HG03571 (cell line): ENCODE measurements around the gene TMEM53.
"Not testable (repeated sequence)": the region's sequence is repeated elsewhere in the genome, so short reads cannot be mapped to it uniquely, and the experiment has no call there.

Experiments
- ATAC-seq: cut with Tn5 transposase; IDR thresholded peaks from one replicate; pipeline ENCODE4 v1.9.1; 2021; ENCODE audit not compliant: unreplicated experiment

TMEM53 gene

DNA sequence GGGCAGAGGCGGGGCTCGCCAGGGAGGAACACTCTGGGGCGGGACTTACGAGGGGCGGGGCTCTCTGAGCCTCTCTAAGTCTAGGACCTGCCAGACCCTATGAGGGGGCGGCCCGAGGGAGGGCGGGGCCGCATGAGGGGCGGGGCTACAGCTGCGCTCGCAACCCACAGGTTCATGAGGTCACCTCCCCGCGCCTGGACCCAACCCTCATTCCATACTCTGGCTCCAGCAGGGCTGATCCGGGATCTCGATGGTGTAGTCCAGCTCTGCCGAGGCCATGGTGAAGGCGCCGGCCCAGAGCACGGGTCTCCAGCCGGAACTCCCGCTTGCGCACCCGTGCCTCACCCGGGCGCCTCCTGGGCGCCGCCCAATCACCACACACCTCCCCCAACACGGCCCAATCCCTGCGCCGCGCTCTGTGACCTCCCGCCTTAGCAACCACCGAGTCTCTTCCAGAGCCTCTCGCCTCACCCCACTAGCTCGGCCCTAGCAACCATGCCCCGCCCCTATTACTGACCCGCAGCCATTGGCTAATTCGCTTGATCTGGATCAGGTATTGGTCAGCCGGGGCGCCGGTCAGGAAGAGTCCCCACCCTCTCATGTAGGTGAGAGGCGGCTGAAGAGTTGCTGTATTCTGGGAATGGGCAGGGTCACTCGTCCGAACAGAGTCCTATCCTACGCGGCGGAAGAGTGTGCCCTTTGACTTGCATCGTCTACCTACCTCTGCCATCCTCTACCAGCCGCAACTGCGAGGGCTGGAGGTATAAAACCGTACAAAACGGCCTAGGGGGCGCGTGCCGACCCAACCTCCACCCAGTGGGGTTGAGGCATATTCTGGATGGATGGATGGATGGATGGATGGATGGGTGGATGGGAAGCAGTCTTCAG is at the start of gene TMEM53, which contains the start of gene ARMH1:
TSS of gene TMEM53 (minus strand) at position 369 of the 888 bp plus-strand sequence. CDS start at position 279, 90 bp downstream.
TSS of gene ARMH1 (plus strand) at position 602 of the 888 bp plus-strand sequence. CDS start 14,984 bp downstream, outside the sequence.
- peak; percentile 87 for ATAC-seq

DNA sequence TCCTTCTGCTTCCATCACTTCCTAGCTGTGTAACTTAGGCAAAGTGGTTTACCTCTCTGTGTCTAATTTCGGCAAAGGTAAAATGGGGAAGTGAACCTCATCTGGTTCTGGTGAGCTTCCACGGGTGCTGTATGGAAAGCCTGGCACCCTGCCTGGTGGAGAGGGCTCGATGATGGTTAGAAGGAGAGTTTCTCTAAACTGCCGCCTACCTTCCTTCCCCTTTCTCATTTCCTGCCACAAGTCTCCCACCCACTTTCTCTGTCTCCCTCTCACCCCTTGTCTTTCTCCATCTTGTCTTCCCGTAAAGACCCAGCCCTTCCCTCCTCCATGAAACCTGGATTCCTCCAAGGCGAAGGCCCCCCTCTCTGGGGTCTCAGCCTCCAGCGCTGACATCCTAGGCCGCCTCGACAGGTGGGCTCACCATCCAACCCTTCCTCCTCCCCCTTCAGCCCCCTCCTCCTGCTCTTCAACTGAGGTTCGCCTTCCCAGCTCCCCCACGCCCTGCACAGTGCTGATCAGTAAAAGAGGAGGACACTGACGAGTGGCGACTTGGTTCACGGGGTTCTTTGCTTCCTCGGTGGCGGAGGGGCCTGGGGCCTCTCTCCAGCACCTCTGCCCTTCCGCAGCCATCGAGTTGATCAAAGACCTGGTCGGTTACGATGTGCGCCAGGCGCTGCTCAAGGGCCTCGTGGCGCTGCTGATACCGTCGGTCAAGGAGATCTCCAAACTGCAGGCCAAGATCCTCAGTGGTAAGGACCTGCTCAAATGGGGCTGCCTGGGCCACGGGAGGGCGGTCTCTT is 49.4 kb upstream of the TMEM53 start:
- ATAC-seq, result no peak

DNA sequence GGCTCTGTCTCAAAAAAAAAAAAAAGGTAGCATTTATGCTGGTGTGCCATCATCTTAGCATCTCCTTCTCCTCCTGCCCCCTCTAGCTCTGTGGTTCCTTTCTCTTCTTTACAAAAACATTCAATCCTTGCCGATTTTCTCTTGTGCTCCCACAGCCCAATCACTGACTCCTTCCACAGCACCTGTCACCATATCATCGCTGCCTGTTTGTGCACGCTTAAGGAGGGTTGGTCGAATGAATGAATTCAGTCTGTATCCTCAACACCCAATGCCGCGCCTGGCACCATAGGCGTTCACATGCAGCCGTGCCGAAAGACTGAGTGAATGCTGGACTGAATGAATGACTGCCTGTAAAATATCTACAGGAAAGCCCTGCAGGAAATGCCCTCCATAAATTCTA is 48.8 kb upstream of the TMEM53 start:
- ATAC-seq, result no peak

GRCh38 chr1:44721485-44722361 is 47.4 kb upstream of the TMEM53 start:
- ATAC-seq, result peak; percentile 60

GRCh38 chr1:44720281-44720680 is 46.0 kb upstream of the TMEM53 start:
- ATAC-seq, result no peak

GRCh38 chr1:44719318-44719717 is 45.0 kb upstream of the TMEM53 start:
- ATAC-seq, result no peak

DNA sequence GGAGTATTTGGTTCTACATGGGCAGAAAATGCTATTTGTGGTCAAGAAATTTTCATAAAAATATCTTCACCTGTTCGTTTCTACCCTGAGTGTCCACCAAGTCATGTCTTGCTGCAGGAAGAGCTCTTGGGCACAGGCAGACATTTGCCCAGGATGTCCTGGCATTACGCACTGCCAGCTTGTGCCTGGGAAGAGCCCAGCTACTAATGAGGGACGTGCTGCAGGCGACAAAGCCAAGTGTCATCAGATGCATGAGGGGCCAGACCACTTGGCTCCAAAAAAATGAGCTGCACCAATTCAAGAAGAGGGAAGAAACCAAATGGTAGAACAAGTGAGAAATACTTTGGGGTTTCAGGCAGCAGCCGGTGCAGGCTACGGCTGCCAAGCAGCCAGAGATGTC is 43.8 kb upstream of the TMEM53 start:
- no peak for ATAC-seq

DNA sequence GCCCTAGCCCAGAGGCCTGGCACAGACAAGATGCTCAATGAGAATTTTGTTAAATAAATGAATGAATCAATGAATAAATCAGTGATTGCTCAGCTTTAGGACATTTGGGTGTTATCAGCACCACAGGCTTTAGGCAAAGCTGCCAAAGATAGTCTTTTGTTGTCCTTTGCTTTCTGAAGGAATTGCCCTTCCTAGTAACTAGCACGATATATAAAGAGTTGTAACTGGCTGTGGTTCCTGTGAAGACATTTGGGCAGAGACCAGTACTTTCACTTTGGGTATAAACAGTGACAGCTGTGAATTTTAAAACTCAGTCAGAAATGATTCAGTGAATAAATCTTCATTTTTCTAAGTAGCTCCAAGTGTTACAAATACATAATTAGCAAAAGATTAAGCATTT is 43.4 kb upstream of the TMEM53 start:
- ATAC-seq, result no peak

DNA sequence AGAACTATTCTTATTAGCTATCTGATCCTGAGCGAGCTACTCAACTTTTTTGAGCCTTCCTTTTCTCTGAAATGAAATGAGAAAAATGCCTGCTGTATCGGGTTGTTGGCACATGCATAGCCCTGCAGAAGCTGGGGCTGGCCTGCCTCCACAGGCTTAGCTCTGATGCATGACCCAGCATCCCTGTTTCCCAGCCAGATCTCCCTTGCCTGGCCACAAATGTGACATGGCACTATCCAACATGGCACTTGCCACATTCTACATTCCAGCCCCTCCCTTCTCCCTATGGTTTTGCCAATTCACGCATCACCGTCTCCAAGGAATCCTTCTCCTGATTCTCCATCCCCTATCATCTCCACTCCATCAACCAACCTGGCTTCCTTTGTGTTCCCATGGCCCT is 42.9 kb upstream of the TMEM53 start:
- no peak for ATAC-seq

- ATAC-seq, result no peak
Measured at GRCh38 chr1:44714944-44715571, 40.8 kb upstream of the TMEM53 start.

DNA sequence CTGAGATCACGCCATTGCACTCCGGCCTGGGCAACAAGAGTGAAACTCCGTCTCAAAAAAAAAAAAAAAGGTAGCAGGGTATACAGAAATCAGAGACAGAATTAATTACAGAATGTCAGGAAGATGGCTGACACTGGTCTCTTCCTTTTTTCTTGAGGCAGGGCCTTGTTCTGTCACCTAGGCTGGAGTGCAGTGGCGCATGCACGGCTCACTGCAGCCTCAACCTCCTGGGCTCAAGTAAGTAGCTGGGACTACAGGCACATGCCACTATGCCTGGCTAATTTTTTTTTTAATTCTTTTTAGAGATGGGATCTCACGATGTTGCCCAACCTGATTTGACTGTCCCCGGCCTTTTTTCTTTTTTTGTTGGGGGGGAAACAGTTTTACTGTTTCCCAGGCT is 40.3 kb upstream of the TMEM53 start:
- no peak for ATAC-seq

DNA sequence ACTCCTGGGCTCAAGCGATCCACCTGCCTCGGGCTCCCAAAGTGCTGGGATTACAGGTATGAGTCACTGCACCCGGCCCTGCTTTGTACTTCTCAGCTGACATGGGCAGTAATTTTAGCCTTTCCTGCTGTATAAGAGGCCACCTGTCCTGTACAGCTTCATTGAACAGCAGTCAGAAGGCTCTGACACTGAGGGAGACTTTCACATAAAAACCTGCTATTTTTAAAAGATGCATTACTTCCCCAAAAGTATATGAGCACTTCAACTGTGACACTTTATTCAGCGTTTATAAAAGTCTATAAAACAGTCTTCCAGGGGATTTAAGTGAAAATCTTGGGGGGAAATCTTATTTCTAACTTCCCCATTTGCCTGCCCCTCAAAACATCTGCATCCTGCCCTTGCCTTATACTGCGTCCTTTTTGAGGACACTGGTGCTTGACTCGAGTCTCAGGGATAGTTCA is 39.1 kb upstream of the TMEM53 start:
- ATAC-seq, result peak; percentile 52

DNA sequence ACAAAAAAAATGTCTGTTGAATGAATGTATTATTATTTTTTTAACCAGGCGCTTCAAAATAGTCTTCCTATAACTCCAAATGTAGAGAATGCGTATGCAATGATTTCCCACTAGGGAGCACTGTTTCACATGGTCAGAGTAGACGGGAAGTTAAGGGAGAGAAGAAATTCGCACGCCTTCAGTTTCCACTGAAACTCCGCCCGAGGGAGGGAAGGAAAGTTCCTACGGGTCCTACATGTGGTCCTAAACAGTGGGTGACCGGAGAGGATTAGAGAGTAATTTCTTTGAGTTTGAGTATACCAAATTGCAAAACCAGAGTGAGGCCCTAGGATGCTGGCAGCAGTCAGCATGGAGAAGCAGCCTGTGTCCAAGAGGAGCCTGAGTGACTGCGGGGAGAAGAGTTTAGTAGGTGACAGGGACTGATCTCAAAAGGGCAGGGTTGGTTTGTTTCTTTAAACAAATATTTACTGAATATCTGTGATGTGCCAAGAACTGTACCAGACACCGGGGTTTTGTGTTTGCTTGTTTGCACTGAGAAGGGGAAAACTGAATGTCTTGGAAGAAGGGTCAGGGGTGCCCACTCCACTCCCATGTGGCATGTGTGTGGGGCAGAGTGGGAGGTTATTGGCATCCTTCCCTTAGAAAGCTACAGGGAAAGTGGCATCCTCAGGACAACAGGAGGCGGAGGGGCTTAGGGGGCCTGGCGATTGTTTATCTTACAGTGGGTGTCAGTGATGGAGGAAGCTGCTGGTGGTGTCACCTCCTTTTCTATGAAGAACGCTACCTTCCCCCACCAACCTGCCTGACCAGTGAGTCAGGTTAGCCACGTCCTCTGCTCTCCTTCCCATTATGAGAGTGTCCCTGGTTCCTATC is 33.9 kb upstream of the TMEM53 start:
- no peak for ATAC-seq

GRCh38 chr1:44707112-44707881 is 33.0 kb upstream of the TMEM53 start:
- no peak for ATAC-seq

- ATAC-seq, result no peak
Measured at GRCh38 chr1:44705938-44706337, 31.7 kb upstream of the TMEM53 start.

GRCh38 chr1:44705470-44705869 is 31.2 kb upstream of the TMEM53 start:
- no peak for ATAC-seq

GRCh38 chr1:44701141-44701573 is 26.9 kb upstream of the TMEM53 start:
- ATAC-seq, result no peak

GRCh38 chr1:44700573-44700972 is 26.3 kb upstream of the TMEM53 start:
- ATAC-seq, result no peak

GRCh38 chr1:44699375-44699774 is 25.1 kb upstream of the TMEM53 start:
- ATAC-seq, result not testable (repeated sequence)
